BLaER1 (cell line): ENCODE data around the gene OR4K13.

Source experiments
- H3K27ac ChIP-seq: shearing (Covaris generic); formaldehyde crosslinking; 2 replicates; pipeline ENCODE4 v1.8.1; 2022
- H3K27me3 ChIP-seq: shearing (Covaris generic); formaldehyde crosslinking; 2 replicates; pipeline ENCODE4 v1.8.1; 2022
- H3K36me3 ChIP-seq: shearing (Covaris generic); formaldehyde crosslinking; 2 replicates; pipeline ENCODE4 v1.8.1; 2022
- H3K4me1 ChIP-seq: shearing (Covaris generic); formaldehyde crosslinking; 2 replicates; pipeline ENCODE4 v1.8.1; 2022
- H3K4me2 ChIP-seq: shearing (Covaris generic); formaldehyde crosslinking; 2 replicates; pipeline ENCODE4 v1.8.1; 2022
- H3K4me3 ChIP-seq: shearing (Covaris generic); formaldehyde crosslinking; 2 replicates; pipeline ENCODE4 v1.8.1; 2022
- H3K9ac ChIP-seq: shearing (Covaris generic); formaldehyde crosslinking; 2 replicates; pipeline ENCODE4 v1.8.1; 2022
- H3K9me3 ChIP-seq: shearing (Covaris generic); formaldehyde crosslinking; 2 replicates; pipeline ENCODE4 v1.8.1; 2022
- H4K20me1 ChIP-seq: shearing (Covaris generic); formaldehyde crosslinking; 2 replicates; pipeline ENCODE4 v1.8.1; 2022
- Cebpa-rat ChIP-seq: shearing (Covaris generic); IDR thresholded peaks from 2 replicates; pipeline ENCODE4 v1.8.1; 2022

Gene OR4K13, protein sequence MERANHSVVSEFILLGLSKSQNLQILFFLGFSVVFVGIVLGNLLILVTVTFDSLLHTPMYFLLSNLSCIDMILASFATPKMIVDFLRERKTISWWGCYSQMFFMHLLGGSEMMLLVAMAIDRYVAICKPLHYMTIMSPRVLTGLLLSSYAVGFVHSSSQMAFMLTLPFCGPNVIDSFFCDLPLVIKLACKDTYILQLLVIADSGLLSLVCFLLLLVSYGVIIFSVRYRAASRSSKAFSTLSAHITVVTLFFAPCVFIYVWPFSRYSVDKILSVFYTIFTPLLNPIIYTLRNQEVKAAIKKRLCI

DNA sequence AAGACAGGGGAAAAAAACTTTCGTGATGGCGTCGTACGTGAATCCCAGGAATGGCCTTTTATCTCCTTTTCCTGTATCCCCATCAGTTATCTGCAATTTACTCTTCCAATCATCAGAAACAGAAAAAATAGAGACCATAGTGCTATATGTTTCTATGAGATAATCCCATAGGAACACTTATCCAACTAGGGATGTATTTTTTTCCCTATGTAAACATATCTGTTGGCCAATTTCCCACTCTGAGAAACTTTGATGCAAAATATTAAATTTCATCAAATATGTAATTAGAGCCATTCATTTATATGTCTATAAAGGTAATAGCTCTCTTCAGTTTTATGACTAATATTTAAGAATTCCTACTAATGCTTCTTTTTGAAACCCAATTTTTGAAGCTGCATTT, at the start of gene OR4K13:
Gene OR4K13, minus strand, starts transcription at position 101 of the 400 bp plus-strand sequence. CDS start 1,280 bp downstream, outside the sequence.
- Histone ChIP-seq H3K9ac (no peak within 1 kb of the TSS), H3K4me3 (no peak within 1 kb of the TSS), H3K36me3 (no peaks in the 10 kb centered on the region), H4K20me1 (no peaks in the 10 kb centered on the region), H3K27me3 (no peaks in the 10 kb centered on the region; the same call in 1 of the 2 replicates), H3K27ac (no peak within 1 kb of the TSS), H3K4me2 (no peak within 1 kb of the TSS), H3K9me3 (no peaks in the 10 kb centered on the region), H3K4me1 (no peaks in the 10 kb centered on the region)
- TF ChIP-seq Cebpa-rat, result no peak

DNA sequence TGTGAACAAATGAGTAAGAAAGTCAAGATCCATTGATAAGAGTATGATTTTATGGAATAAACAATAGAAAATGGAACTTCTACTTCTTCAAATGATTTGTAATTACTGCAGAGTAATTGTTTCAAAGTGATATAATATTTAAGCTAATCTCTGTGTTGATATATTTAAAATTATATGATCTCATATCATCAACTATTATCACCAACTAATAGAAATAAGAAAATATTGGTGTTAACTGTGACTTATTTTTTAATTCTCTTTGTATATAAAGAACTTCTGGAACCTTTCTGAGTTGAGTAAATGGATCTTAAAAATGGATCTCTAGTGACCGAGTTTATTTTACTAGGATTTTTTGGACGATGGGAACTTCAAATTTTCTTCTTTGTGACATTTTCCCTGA, 23.9 kb upstream of the OR4K13 start, which contains the start of gene OR4L1:
Gene OR4L1, plus strand, starts transcription at position 301 of the 400 bp plus-strand sequence. Its CDS starts 0 bp downstream, at position 301.
- Histone ChIP-seq H3K4me3 (no peak within 1 kb of the TSS), H3K36me3 (no peaks in the 10 kb centered on the region), H3K27ac (no peak within 1 kb of the TSS), H3K27me3 (no peaks in the 10 kb centered on the region), H3K4me2 (no peak within 1 kb of the TSS), H3K4me1 (no peaks in the 10 kb centered on the region), H3K9me3 (no peaks in the 10 kb centered on the region), H3K9ac (no peak within 1 kb of the TSS), H4K20me1 (no peaks in the 10 kb centered on the region)
- no peak for TF ChIP-seq Cebpa-rat

DNA sequence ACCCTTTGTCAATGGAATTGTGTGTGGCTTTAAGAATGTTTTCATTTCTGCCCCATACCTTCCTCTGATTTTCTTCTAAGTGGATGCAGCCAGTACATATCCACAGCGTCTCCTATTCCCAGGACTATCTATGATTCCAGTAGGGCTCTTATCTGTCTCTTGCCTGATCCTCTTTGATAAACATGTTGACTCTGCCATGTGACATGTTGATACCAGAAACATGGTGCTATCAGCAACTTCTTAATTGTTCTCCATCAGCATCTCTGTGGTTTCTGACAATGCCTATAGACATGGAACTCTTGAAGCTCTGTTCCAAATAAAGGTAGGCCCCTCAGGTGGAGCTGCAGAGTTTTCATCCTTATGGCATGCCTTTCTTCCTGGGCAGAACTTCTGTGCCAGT, 12.4 kb upstream of the OR4K13 start:
- H3K27ac ChIP-seq, result no peak overlapping the region
- no peaks in the 10 kb centered on the region for H3K27me3 ChIP-seq
- no peaks in the 10 kb centered on the region for H4K20me1 ChIP-seq
- no peak overlapping the region for H3K4me2 ChIP-seq
- H3K9ac ChIP-seq, result no peak overlapping the region
- H3K4me3 ChIP-seq, result no peak overlapping the region
- no peaks in the 10 kb centered on the region for H3K9me3 ChIP-seq
- no peaks in the 10 kb centered on the region for H3K4me1 ChIP-seq
- H3K36me3 ChIP-seq, result no peaks in the 10 kb centered on the region
- TF ChIP-seq Cebpa-rat, result no peak

DNA sequence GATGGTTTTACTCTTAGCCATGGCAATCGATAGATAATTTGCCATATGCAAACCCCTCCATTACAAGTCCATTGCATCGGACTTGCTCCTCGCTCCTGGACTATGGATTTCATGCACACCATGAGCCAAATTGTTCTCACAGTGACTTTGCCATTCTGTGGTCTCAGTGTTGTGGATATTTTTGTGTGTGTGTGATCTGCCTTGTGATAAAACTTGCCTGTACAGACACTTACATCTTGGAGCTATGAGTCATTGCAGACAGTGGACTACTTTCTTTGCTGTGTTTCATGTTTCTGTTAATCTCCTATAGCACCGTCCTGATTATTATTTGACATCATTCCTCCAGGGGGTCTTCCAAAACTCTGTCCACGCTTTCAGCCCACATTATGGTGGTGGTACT, 8.4 kb upstream of the OR4K13 start:
- no peak overlapping the region for H3K4me3 ChIP-seq
- no peak for TF ChIP-seq Cebpa-rat
- no peaks in the 10 kb centered on the region for H3K4me1 ChIP-seq
- no peaks in the 10 kb centered on the region for H3K9me3 ChIP-seq
- no peak overlapping the region for H3K4me2 ChIP-seq
- no peak overlapping the region for H3K9ac ChIP-seq
- H3K27ac ChIP-seq, result no peak overlapping the region
- no peaks in the 10 kb centered on the region for H3K36me3 ChIP-seq
- H4K20me1 ChIP-seq, result no peaks in the 10 kb centered on the region
- H3K27me3 ChIP-seq, result no peaks in the 10 kb centered on the region

DNA sequence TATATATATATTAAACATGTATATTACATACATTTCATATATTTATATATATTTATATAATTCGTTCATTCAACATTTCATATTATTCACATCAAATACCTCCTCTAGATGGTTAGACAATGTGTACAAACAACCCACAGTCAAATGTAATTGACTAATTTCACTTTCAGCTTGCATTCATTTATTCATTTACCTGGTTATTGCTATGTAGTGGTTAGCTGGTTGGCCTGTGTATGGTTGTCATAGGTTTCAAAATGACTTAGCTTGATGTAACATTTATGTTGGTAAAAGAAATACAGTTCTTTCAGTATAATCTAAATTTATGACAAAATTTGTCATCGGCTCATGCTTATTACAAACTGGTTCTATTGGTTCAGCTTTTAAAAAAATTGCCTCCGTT, 389 bp downstream of the OR4K13 start:
- H3K9ac ChIP-seq, result no peak overlapping the region
- no peak overlapping the region for H3K4me2 ChIP-seq
- no peak overlapping the region for H3K4me3 ChIP-seq
- no peak overlapping the region for H3K27ac ChIP-seq
- H3K36me3 ChIP-seq, result no peaks in the 10 kb centered on the region
- H3K27me3 ChIP-seq, result no peaks in the 10 kb centered on the region; the same call in 1 of the 2 replicates
- no peaks in the 10 kb centered on the region for H3K4me1 ChIP-seq
- H4K20me1 ChIP-seq, result no peaks in the 10 kb centered on the region
- no peak for TF ChIP-seq Cebpa-rat
- no peaks in the 10 kb centered on the region for H3K9me3 ChIP-seq

DNA sequence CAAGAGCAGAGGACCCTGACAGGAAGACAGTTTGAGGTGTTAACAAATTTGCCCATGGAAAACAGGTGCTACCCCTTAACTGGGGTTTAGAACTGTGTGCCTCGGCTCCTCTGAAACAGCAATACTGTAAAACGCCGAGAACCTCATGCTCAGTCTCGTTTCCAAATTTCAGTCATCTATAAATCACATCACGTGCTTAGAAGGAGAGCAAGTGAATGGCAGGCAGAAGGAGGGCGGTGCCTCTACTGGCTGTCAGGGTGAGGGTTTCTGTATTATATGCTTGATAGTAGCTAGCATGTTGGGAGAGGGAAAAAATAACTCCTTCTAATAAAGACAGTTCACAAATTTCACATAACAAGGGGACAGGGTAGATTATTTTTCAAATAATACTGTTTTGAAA, 4.8 kb downstream of the OR4K13 start:
- Histone ChIP-seq H3K36me3 (no peaks in the 10 kb centered on the region), H3K9ac (no peak overlapping the region), H3K27me3 (no peaks in the 10 kb centered on the region; the same call in 1 of the 2 replicates), H3K4me1 (no peaks in the 10 kb centered on the region), H3K27ac (no peak overlapping the region), H4K20me1 (no peaks in the 10 kb centered on the region), H3K4me3 (no peak overlapping the region), H3K9me3 (no peaks in the 10 kb centered on the region), H3K4me2 (no peak overlapping the region)
- no peak for TF ChIP-seq Cebpa-rat

DNA sequence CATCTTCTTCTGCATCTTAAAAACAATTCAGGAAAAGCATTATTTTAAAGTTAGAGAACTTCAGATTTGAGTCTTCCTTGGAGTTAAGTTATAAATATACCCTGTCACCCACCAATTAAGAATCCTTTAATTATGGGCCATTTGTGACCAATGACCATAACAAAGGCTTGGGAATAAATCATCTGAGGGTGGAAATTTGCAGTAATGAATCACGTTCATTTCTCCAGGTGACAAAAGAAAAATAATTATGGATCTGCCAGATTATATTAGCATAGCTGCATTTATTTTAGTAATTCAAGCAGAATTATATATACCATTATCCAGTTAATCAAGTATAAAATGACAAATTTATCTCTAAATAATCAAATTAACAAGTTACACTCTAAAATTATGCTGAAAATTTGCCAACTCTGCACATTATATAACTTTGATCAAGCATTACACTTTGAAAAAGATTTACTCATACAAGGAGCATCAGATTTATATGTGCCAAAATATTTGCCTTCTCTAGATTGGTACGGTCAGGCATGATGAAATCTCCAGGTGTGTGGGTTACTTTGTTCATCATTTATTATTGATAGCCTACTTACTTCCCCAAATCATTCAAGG, 16.5 kb downstream of the OR4K13 start, which contains the start of gene OR4K14:
Gene OR4K14, minus strand, starts transcription at position 51 of the 609 bp plus-strand sequence. CDS start 4,114 bp downstream, outside the sequence.
- Histone ChIP-seq H3K4me2 (no peak within 1 kb of the TSS), H3K27ac (no peak within 1 kb of the TSS), H3K27me3 (no peaks in the 10 kb centered on the region), H3K9me3 (no peaks in the 10 kb centered on the region), H4K20me1 (no peaks in the 10 kb centered on the region), H3K4me3 (no peak within 1 kb of the TSS), H3K36me3 (no peaks in the 10 kb centered on the region), H3K4me1 (no peaks in the 10 kb centered on the region), H3K9ac (no peak within 1 kb of the TSS)
- TF ChIP-seq Cebpa-rat, result no peak

DNA sequence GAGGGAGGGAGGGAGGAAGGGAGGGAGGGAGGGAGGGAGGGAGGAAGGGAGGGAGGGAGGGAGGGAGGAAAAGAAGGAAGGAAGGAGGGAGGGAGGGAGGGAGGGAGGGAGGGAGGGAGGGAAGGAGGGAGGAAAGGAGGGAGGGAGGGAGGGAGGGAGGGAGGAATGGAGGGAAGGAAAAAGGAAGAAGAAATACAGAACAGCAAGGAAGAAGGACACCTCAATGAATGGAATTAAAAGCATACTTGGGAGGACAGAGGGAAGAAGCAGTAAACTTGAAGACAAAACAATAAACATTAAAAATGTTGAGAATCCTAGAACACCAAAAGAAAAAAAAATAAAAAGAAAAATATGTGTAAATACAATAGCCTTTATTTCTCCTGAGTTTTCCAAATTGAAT, 27.7 kb downstream of the OR4K13 start:
- Histone ChIP-seq H3K36me3 (no peaks in the 10 kb centered on the region), H4K20me1 (no peaks in the 10 kb centered on the region), H3K4me3 (no peak overlapping the region), H3K27me3 (no peaks in the 10 kb centered on the region), H3K9me3 (0 out of 2 replicates have a peak, but pooled peaks cover 3% of the 10 kb centered on the region), H3K4me1 (no peaks in the 10 kb centered on the region), H3K27ac (no peak overlapping the region), H3K9ac (no peak overlapping the region), H3K4me2 (no peak overlapping the region)
- TF ChIP-seq Cebpa-rat, result no peak

DNA sequence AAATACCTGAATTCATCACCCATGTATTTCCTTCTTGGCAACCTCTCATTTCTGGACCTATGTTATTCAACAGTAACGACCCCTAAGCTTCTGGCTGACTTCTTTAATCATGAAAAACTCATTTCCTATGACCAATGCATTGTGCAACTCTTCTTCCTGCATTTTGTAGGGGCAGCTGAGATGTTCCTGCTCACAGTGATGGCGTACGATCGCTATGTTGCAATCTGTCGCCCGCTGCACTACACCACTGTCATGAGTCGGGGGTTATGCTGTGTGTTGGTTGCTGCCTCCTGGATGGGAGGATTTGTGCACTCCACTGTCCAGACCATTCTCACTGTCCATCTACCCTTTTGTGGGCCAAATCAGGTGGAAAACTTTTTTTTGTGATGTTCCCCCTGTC, 33.5 kb downstream of the OR4K13 start:
- Histone ChIP-seq H3K4me2 (no peak overlapping the region), H3K27me3 (no peaks in the 10 kb centered on the region), H3K4me3 (no peak overlapping the region), H3K36me3 (no peaks in the 10 kb centered on the region), H3K4me1 (no peaks in the 10 kb centered on the region), H3K9ac (no peak overlapping the region), H4K20me1 (no peaks in the 10 kb centered on the region), H3K27ac (no peak overlapping the region), H3K9me3 (no peaks in the 10 kb centered on the region)
- TF ChIP-seq Cebpa-rat, result no peak

DNA sequence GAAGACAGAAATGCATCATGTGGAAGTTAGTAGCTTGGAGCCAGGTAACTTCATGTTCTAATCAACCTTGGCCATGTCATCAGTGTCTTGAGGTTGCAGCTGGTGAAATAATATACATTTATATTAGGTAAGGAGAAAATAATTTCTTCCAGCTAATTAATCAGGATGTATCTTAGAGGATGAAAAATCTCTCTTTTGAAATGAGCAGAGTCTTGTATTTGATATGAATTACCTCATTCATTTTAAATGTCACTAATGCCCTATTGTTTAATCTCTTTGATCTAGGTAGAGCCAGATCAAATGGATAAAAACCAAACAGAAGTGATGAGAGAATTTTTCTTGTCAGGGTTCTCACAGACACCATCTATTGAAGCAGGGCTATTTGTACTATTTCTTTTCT, 34.0 kb downstream of the OR4K13 start, which contains the start of gene OR4Q2:
Gene OR4Q2, plus strand, starts transcription at position 301 of the 400 bp plus-strand sequence.
- no peak within 1 kb of the TSS for H3K9ac ChIP-seq
- H3K27ac ChIP-seq, result no peak within 1 kb of the TSS
- no peaks in the 10 kb centered on the region for H3K9me3 ChIP-seq
- H4K20me1 ChIP-seq, result no peaks in the 10 kb centered on the region
- no peak within 1 kb of the TSS for H3K4me2 ChIP-seq
- H3K27me3 ChIP-seq, result no peaks in the 10 kb centered on the region
- no peaks in the 10 kb centered on the region for H3K4me1 ChIP-seq
- TF ChIP-seq Cebpa-rat, result no peak
- H3K4me3 ChIP-seq, result no peak within 1 kb of the TSS
- H3K36me3 ChIP-seq, result no peaks in the 10 kb centered on the region
